Central memory CD8-positive, alpha-beta T cell (primary cell): Measurements from ENCODE around the gene CDK5.
A peak's percentile ranks its signal among the peaks of the same experiment; 100 is the strongest.

Source experiments
- ATAC-seq: fragments of 150-1000 bp; cut with Tn5 transposase; replicated peaks from 2 replicates; pipeline ENCODE4 v1.10.0; 2022; ENCODE audit warnings: mild to moderate bottlenecking, moderate FRiP score, moderate number of reproducible peaks; ENCODE audit not compliant: poor library complexity, severe bottlenecking; ENCODE audit errors: extremely low read depth
- DNase-seq, 2 donors: peaks; one replicate each; pipeline ENCODE4 v3.0.0; 2021; ENCODE audit warnings: low spot score in 2 of 2
- H3K27ac Mint-ChIP-seq: one replicate; pipeline ENCODE4 v1.8.0; 2022; ENCODE audit warnings: low read depth, mild to moderate bottlenecking, moderate library complexity, mixed read lengths
- H3K27me3 Mint-ChIP-seq: one replicate; pipeline ENCODE4 v1.8.0; 2022; ENCODE audit warnings: mixed read lengths
- H3K36me3 Mint-ChIP-seq: one replicate; pipeline ENCODE4 v1.8.0; 2022; ENCODE audit warnings: mild to moderate bottlenecking, moderate library complexity, mixed read lengths; ENCODE audit not compliant: insufficient read depth
- H3K4me1 Mint-ChIP-seq: one replicate; pipeline ENCODE4 v1.8.0; 2022; ENCODE audit warnings: mixed read lengths
- H3K4me3 Mint-ChIP-seq: one replicate; pipeline ENCODE4 v1.8.0; 2022; ENCODE audit warnings: mild to moderate bottlenecking, moderate library complexity, mixed read lengths
- H3K9me3 Mint-ChIP-seq: one replicate; pipeline ENCODE4 v1.8.0; 2022; ENCODE audit warnings: mixed read lengths

Gene CDK5

DNA sequence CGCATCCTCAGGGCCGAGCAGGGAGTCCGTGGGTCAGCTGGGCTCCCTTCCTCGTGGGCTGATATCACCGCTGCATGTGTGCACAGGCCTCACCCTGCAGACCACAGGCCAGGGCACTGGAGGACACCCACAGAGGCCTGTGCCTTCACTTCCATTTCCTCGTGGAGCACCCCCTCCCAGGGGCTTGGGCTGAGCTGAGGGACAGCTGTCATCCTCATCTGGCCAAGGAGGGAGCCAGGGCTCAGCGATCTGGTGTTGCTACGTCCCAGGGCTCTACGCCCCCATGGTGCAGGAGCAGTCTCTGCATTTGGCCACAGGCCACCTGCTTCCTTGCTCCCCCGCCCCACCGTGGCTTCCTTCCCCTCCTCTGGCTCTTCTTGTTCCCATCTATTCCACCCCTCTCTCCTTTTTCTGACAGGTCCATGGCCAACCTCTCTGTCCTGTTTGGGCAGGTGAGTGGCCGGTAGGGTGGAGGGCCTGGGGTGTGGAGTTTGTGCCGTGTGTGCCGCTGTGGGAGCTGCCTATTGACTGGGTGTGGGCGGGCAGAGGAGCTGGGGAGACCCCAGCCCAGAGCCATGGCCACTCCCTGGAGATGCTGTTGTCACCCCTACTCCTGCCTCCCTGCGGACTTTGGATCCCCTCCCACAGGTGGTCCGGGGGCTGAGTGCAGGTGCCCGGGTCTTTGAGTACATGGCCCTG, 17.7 kb downstream of the CDK5 start:
- peaks cover 9% of the 10 kb centered on the region for H3K36me3 Mint-ChIP-seq
- ATAC-seq (no peak), DNase-seq (no peak)
- H3K9me3 Mint-ChIP-seq: no peaks in the 10 kb centered on the region
- no peak overlapping the region for H3K27ac Mint-ChIP-seq
- peaks cover 4% of the 10 kb centered on the region for H3K4me1 Mint-ChIP-seq
- no peaks in the 10 kb centered on the region for H3K27me3 Mint-ChIP-seq
- no peak overlapping the region for H3K4me3 Mint-ChIP-seq

DNA sequence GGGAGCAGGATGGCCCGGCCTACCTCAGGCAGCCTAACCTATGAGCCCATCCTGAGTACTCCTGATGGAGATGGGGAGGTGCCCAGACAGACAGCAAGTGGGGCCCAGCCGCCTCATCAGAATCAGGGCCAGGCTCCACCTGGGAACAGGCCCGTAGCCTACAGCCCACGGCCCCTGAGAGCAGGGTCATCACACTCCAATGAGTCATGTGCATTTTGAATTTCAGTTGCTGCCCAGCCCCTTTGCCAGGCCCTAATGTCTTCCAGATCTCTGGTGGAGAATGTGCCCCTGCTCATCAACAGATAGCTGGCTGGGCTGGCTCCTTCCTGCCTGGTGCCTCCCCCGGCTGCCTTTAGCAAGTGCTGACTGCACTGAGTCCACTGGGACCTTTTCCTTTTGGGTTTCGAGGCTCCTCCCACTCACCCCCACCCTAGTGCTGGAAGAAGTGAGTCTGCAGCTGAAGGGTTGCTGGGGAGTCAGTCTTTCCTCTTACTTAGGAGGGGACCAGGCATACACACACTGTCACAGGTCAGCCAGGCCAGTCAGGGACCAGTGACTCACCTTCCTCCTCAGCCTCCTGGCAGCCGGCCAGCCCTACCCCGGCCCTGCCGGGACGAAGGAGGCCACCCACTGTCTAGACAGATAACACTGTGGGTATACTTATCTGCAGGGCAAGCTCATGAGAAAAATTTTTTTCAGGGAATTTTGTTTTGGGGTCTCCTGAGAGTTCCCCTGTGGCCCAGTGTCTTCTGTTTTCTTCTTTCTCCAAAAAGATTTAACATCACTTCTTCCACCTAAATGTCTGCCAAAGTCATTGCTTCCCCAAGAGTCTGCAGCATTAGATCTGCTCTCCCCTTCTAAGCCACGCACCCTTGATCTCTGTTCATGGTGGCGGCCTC, 18.5 kb downstream of the CDK5 start:
- no peaks in the 10 kb centered on the region for H3K27me3 Mint-ChIP-seq
- ATAC-seq (peak; percentile 19), DNase-seq (no peak)

DNA sequence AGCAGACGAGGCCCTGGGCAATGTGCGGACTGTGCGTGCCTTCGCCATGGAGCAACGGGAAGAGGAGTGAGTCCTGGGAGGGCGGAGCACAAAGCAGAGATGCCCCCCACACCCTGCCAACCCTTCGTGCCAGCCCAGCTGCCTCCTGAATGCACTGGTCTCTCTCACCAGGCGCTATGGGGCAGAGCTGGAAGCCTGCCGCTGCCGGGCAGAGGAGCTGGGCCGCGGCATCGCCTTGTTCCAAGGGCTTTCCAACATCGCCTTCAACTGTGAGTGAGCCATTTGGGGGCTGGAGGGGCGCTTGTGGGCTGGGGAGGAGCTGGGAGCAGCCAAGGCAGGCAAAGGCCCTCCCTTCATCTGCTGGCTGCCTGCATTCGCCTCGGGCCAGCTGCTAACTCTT, 21.8 kb downstream of the CDK5 start:
- Mint-ChIP-seq H3K36me3 (peaks cover 2% of the 10 kb centered on the region), H3K4me1 (peaks cover 18% of the 10 kb centered on the region), H3K27ac (no peak overlapping the region), H3K27me3 (no peaks in the 10 kb centered on the region), H3K9me3 (no peaks in the 10 kb centered on the region), H3K4me3 (no peak overlapping the region)
- no peak for DNase-seq
- no peak for ATAC-seq

More for the DNA sequence above, 18.5 kb downstream of the CDK5 start:
- Mint-ChIP-seq H3K36me3 (peaks cover 9% of the 10 kb centered on the region), H3K9me3 (no peaks in the 10 kb centered on the region), H3K4me1 (peaks cover 4% of the 10 kb centered on the region), H3K4me3 (no peak overlapping the region), H3K27ac (peak overlapping the region; percentile 64)

DNA sequence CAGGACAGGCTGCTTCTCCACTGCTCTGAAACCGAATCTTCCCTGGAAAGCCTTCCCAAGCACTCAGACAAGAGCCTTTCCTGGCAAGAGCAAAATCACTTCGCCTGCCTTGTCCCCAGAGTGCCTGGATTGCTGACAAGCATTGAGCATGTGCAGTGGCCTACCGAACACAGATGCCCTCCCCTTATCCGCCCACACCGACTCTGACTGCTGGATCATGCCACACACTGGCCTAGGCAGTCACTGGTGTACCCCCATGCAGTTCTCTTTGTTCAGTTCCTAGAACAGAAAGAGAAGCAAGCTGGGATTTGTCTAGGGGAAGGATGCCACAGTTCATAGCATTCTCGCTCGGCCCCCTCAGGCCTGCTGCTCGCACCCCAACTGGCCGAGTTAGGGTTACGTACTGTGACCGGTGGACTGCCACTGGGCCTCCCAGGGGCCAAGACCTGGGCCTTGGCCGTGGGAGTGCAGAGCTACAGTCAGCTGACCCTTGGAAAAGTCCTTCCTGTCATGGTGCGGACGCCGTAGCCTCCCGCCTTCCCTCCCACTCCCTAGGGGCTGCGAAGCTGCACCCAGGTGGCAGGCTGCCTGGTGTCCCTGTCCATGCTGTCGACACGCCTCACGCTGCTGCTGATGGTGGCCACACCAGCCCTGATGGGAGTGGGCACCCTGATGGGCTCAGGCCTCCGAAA, 22.5 kb downstream of the CDK5 start:
- Mint-ChIP-seq H3K27me3 (no peaks in the 10 kb centered on the region), H3K36me3 (peaks cover 2% of the 10 kb centered on the region), H3K4me1 (peaks cover 19% of the 10 kb centered on the region), H3K27ac (no peak overlapping the region), H3K9me3 (no peaks in the 10 kb centered on the region), H3K4me3 (no peak overlapping the region)
- DNase-seq (no peak), ATAC-seq (no peak)

DNA sequence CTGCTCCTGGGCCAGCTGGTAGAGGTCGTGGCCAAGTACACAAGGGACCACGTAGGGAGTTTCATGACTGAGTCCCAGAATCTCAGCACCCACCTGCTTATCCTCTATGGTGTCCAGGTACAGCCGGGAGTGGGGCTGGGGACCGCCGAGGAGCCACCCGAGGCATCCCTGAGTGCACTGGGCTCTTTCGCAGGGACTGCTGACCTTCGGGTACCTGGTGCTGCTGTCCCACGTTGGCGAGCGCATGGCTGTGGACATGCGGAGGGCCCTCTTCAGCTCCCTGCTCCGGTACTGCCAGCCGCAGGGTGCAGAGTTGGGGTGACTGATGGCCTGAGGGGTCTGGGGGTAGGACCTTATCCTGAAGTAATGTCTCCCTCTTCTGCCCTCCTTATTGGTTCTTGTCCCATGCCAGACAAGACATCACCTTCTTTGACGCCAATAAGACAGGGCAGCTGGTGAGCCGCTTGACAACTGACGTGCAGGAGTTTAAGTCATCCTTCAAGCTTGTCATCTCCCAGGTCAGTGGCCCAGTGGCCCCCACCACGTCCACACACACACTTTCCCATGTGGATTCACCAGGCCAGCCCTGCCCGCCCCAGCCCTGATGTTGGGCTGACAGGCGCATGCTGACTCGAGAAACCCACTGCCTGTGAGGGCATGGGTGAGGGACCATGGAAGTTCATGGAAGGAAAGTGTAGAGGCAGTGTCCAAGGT, 23.2 kb downstream of the CDK5 start:
- no peak for DNase-seq
- no peak overlapping the region for H3K27ac Mint-ChIP-seq
- no peak for ATAC-seq
- H3K4me3 Mint-ChIP-seq: no peak overlapping the region
- H3K9me3 Mint-ChIP-seq: no peaks in the 10 kb centered on the region
- H3K4me1 Mint-ChIP-seq: peaks cover 20% of the 10 kb centered on the region
- no peaks in the 10 kb centered on the region for H3K27me3 Mint-ChIP-seq
- H3K36me3 Mint-ChIP-seq: peaks cover 2% of the 10 kb centered on the region

DNA sequence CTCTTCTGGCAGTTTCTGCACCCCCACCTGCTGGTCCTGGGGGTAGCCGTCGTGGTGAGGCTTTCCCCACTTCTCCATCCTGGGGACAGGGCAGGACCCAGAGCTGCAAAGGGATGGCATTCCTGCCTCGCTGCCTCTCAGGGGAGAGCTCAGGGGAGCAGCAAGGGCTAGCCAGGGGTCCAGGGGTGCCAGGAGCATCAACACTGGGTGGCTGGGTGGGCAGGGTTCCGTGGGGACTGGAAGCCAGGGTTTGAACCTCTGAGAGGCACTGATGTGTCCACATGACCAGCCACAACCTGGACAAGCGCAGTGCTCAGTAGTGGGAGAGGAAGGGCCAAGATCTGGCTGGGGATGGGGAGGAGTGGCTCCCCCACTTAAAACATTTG, 23.8 kb downstream of the CDK5 start:
- ATAC-seq: no peak
- H3K27me3 Mint-ChIP-seq: no peaks in the 10 kb centered on the region
- no peak overlapping the region for H3K4me3 Mint-ChIP-seq
- peaks cover 2% of the 10 kb centered on the region for H3K36me3 Mint-ChIP-seq
- no peak overlapping the region for H3K27ac Mint-ChIP-seq
- no peak for DNase-seq
- peaks cover 26% of the 10 kb centered on the region for H3K4me1 Mint-ChIP-seq
- no peaks in the 10 kb centered on the region for H3K9me3 Mint-ChIP-seq

DNA sequence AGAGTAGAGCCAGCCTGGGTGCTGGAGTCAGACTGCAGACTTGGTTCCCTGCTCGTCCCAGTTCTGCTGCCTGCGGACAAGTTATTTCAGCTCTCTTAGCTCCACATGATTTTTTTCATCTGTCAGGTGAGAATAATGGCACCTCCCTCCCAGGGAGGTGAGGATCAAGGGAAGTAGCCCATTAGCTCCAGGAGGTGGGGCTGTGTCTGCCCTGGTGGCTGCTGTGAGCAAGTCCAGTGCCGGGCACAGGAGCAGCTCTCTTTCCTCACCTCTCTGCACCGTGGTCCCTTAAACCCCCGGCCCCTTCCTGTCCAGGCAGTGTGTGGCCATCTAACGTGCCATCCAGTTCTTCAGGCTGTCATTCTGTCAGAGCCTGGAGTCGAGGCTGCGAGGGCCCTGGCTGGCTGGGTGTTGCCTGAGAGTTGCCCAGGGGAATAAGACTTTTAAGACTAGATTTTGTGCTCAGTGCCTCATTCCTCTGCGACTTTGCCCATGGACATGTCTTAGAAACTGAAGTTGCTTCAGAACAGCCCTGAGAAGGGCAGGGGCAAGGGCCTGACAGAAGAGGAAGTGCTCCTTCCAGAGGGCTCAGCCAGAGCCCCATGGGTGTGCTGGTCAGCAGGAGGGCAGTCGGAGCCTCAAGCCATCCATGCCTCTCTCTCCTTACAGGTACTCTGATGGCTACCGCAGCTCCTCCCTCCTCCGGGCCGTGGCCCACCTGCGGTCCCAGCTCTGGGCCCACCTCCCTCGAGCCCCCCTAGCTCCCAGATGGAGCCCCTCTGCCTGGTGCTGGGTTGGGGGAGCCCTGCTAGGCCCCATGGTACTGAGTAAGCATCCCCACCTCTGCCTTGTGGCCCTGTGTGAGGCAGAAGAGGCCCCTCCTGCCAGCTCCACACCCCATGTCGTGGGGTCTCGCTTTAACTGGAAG, 24.5 kb downstream of the CDK5 start:
- no peak overlapping the region for H3K27ac Mint-ChIP-seq
- DNase-seq (no peak), ATAC-seq (no peak)
- no peaks in the 10 kb centered on the region for H3K27me3 Mint-ChIP-seq
- H3K4me3 Mint-ChIP-seq: no peak overlapping the region
- H3K36me3 Mint-ChIP-seq: peaks cover 6% of the 10 kb centered on the region
- peaks cover 31% of the 10 kb centered on the region for H3K4me1 Mint-ChIP-seq
- no peaks in the 10 kb centered on the region for H3K9me3 Mint-ChIP-seq

DNA sequence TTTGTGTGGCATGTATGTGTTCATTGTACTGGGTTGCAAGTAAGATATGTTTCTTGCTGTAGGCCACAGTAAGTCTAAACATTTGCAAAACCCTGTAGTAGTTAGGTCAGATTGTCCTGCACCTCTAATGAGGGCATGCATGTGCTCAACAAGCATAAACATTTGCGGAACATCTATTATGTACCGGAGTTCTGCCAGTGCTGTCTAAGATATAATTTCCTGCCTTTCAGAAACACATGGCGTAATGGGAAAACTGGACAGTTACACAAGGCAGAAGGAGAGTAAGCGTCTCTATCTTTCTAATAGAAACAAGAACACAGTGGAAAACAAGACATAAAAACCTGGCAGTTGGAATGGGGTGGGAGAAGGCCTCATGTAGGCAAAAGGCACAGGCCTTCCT, 26.7 kb downstream of the CDK5 start:
- Mint-ChIP-seq H3K27me3 (no peaks in the 10 kb centered on the region), H3K4me3 (no peak overlapping the region), H3K27ac (peak overlapping the region; percentile 30), H3K9me3 (no peaks in the 10 kb centered on the region), H3K36me3 (peaks cover 11% of the 10 kb centered on the region), H3K4me1 (peaks cover 38% of the 10 kb centered on the region)
- ATAC-seq: no peak
- DNase-seq: no peak

DNA sequence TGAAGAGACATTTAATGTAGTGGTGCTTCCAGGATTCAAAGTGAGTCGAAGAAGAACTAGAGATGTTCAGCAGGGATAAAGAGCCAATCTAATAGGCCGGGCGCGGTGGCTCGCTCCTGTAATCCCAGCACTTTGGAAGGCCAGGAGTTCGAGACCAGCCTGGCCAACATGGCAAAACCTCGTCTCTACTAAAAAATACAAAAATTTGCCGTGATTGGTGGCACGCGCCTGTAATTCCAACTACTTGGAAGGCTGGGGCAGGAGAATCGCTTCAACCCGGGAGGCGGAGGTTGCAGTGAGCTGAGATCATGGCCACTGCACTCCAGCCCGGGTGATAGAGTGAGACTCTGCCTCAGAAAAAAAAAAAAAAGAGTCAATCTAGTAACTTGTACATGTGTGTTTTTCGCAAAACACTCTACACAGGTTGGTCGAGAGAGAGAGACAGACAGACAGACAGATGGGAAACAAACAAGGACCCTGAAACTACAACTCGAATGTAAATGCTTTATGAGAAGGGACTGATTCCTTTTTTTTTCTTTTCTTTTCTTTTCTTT, 28.7 kb downstream of the CDK5 start:
- H3K36me3 Mint-ChIP-seq: peaks cover 9% of the 10 kb centered on the region
- H3K27ac Mint-ChIP-seq: peak overlapping the region; percentile 93
- ATAC-seq (no peak), DNase-seq (no peak)
- H3K9me3 Mint-ChIP-seq: no peaks in the 10 kb centered on the region
- peak overlapping the region; percentile 85 for H3K4me3 Mint-ChIP-seq
- no peaks in the 10 kb centered on the region for H3K27me3 Mint-ChIP-seq
- H3K4me1 Mint-ChIP-seq: peaks cover 38% of the 10 kb centered on the region

DNA sequence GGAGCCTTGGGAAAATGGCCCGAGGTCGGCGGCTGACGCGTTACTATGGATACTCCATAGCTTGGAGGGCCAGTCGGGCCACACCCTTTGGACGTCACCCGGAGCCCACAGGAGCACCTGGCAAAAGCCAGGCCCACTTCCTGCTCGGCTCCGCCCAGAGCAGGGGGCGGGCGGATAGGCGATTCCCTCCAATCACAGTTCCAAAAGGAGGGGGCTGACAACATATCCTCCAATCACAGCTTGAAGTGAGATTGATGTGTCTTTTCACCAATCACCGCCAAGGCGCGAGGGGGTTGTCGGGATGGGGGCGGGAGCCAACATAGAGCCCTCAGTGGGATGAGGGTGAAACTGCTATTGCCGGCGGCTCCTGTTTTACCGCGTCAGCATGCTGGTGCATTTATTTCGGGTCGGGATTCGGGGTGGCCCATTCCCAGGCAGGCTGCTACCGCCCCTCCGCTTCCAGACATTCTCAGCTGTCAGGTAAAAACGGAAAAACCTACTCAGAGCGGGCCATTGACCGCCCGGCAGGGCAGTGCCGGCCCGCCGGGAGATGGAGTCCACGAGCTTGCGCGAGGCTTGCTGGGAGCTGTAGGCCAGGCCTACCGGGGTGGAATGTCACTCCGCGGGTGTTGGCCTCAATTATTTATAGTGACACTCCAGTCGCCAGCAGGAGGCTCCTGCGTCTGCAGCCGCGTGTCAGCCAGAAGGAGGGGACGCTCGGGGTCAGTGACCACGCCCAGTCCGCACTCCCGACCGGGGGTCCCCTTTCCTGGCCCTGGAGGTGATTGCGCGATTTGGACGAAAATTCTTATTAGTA, 29.4 kb downstream of the CDK5 start, which contains the start of gene ABCB8:
ABCB8 (plus strand) TSS at position 320 of the 817 bp plus-strand sequence; CDS start at position 386, 66 bp downstream.
- H3K27ac Mint-ChIP-seq: peak within 1 kb of the TSS; percentile 93
- ATAC-seq (peak; percentile 93), DNase-seq (peak; percentile 97 to 99)
- no peaks in the 10 kb centered on the region for H3K9me3 Mint-ChIP-seq
- no peaks in the 10 kb centered on the region for H3K27me3 Mint-ChIP-seq
- H3K4me3 Mint-ChIP-seq: peak within 1 kb of the TSS; percentile 85
- H3K4me1 Mint-ChIP-seq: peaks cover 38% of the 10 kb centered on the region
- H3K36me3 Mint-ChIP-seq: peaks cover 9% of the 10 kb centered on the region
